Suprapubic skin (tissue), 4 donors: ENCODE data around the gene TMCO4.

Experiments
- POLR2A ChIP-seq, 2 donors: fragments of 450-650 bp; IDR thresholded peaks; one replicate each; pipeline ENCODE4 v1.6.1; 2017; ENCODE audit warnings: antibody characterized with exemption in 2 of 2, mild to moderate bottlenecking in 2 of 2, moderate library complexity in 2 of 2
- POLR2AphosphoS5 ChIP-seq, 3 donors: sonication (generic); formaldehyde crosslinking; IDR thresholded peaks; one replicate each; pipeline ENCODE4 v1.6.1; 2017; ENCODE audit warnings: antibody characterized with exemption in 3 of 3
- TF ChIP-seq, protein P1 (sequence below), 2 donors: fragments of 200-600 bp in 1 of 2; fragments of 450-650 bp in 1 of 2; sonication (generic) in 1 of 2; IDR thresholded peaks; one replicate each; pipeline ENCODE4 v1.5.1; 2016 to 2019; ENCODE audit warnings: antibody characterized with exemption in 2 of 2, mild to moderate bottlenecking in 1 of 2, moderate library complexity in 1 of 2

DNA sequence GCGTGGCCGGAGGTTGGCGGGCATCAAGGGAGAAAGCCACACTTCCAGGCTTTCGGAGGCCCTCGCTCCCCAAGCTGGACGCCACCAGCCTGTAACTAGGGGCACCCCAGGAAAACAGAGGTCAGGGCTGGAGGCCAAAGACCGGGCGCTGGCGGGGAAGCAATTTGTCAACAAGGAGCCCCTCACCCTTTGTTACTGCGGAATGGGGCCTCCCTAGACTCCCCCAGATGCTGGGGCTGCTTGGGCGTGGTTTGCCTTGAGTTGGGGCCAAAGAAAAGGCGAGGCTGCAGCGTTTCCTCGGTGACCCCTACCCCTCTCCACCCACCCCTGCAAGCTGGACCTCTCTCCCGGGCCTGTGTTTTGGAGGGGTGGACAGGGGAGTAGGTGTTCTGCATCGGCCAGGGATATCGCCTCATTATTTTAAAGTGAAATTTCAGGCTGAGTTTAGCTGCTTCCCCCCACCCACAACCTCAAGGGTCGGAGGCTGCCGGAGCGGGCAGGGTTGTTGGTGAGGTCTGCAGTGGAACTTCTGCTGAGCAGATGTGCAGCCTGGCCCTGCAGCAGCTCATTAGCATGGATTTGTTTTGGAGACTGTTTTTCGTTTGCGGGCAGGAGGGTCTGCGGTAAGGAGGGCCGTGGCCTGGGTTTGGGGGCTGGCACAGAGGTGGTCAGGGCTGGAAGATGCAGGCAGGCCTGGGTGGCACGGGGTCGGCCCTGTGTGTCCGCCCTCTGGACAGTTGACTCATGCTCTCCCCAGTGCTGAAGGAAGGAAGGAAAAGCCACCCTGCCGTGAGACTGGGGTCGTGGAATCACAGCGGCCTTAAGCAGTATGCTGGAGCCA, 154.1 kb downstream of the TMCO4 start:
- TF ChIP-seq, protein P1, sequence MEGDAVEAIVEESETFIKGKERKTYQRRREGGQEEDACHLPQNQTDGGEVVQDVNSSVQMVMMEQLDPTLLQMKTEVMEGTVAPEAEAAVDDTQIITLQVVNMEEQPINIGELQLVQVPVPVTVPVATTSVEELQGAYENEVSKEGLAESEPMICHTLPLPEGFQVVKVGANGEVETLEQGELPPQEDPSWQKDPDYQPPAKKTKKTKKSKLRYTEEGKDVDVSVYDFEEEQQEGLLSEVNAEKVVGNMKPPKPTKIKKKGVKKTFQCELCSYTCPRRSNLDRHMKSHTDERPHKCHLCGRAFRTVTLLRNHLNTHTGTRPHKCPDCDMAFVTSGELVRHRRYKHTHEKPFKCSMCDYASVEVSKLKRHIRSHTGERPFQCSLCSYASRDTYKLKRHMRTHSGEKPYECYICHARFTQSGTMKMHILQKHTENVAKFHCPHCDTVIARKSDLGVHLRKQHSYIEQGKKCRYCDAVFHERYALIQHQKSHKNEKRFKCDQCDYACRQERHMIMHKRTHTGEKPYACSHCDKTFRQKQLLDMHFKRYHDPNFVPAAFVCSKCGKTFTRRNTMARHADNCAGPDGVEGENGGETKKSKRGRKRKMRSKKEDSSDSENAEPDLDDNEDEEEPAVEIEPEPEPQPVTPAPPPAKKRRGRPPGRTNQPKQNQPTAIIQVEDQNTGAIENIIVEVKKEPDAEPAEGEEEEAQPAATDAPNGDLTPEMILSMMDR (IDR thresholded peaks at IDR 0.05), result no peak
- TF ChIP-seq POLR2AphosphoS5 (IDR thresholded peaks at IDR 0.05) (no peak), POLR2A (IDR thresholded peaks at IDR 0.05) (no peak)
